Measurements from ENCODE around the gene MASP2.

- TF ChIP-seq ESRRG (CRISPR knock-in tag; IDR thresholded peaks at IDR 0.05) (no peak), ZFP30 (CRISPR knock-in tag; IDR thresholded peaks at IDR 0.05) (no peak)
These were observed 4.9 kb upstream of the MASP2 start for GRCh38 chr1:11051781-11052511.

Data from SK-N-SH treated with all-trans-retinoic acid at 6 μM for 48 hours (cell line).